HepG2 (cell line): ENCODE results near the gene VPS25. TPM values are rescaled to one million over a fixed set of nuclear protein-coding genes. Genes with fewer than 3 reads are reported as not detected.

Experiments
- ARNT2 ChIP-seq: sonication (generic); formaldehyde crosslinking; IDR thresholded peaks from 2 replicates; pipeline ENCODE4 v1.8.0; 2022; ENCODE audit warnings: mild to moderate bottlenecking, low read depth, missing genetic modification reagents, moderate library complexity
- DMAP1 ChIP-seq: IDR thresholded peaks from 2 replicates; pipeline ENCODE4 v1.6.1; 2016
- EED ChIP-seq: sonication (generic); formaldehyde crosslinking; IDR thresholded peaks from 2 replicates; pipeline ENCODE4 v1.5.0; 2020; ENCODE audit warnings: mild to moderate bottlenecking, missing genetic modification reagents
- FOXA1 ChIP-seq, 2 experiments: fragments of 450-650 bp in 1 of 2; sonication (generic) in 1 of 2; formaldehyde crosslinking in 1 of 2; IDR thresholded peaks; 2 replicates each; pipeline versions ENCODE4 v1.4.0 to v1.6.1; 2016 to 2020; ENCODE audit warnings: missing genetic modification reagents in 1 of 2
- GATAD2A ChIP-seq: IDR thresholded peaks from 2 replicates; pipeline ENCODE4 v1.6.1; 2016
- KAT7 ChIP-seq: IDR thresholded peaks from 2 replicates; pipeline ENCODE4 v1.6.1; 2018; ENCODE audit warnings: borderline replicate concordance, missing compliant biosample characterization
- PAX8 ChIP-seq: sonication (generic); formaldehyde crosslinking; IDR thresholded peaks from 2 replicates; pipeline ENCODE4 v1.8.0; 2022; ENCODE audit warnings: mild to moderate bottlenecking, missing genetic modification reagents, borderline replicate concordance
- RFX5 ChIP-seq: IDR thresholded peaks from 2 replicates; pipeline ENCODE4 v1.6.1; 2011; ENCODE audit warnings: low read depth, low read length, improper control_type of control experiment
- TBP ChIP-seq: sonication (generic); formaldehyde crosslinking; IDR thresholded peaks from 2 replicates; pipeline ENCODE4 v1.5.0; 2020; ENCODE audit warnings: missing genetic modification reagents
- XRCC5 ChIP-seq: fragments of 200-400 bp; formaldehyde crosslinking; optimal IDR thresholded peaks from 2 replicates; pipeline ENCODE3; 2017; ENCODE audit warnings: mild to moderate bottlenecking, low read length
- ZNF446 ChIP-seq: sonication (generic); formaldehyde crosslinking; IDR thresholded peaks from 2 replicates; pipeline ENCODE4 v1.5.0; 2020; ENCODE audit warnings: mild to moderate bottlenecking, missing genetic modification reagents
- ZNF598 ChIP-seq: sonication (generic); formaldehyde crosslinking; IDR thresholded peaks from 2 replicates; pipeline ENCODE4 v1.5.1; 2020; ENCODE audit warnings: mild to moderate bottlenecking, missing genetic modification reagents, borderline replicate concordance
- ZNF713 ChIP-seq: sonication (generic); formaldehyde crosslinking; IDR thresholded peaks from 2 replicates; pipeline ENCODE4 v1.4.0; 2020; ENCODE audit warnings: mild to moderate bottlenecking, missing genetic modification reagents
- ZNF737 ChIP-seq: sonication (generic); formaldehyde crosslinking; IDR thresholded peaks from 2 replicates; pipeline ENCODE4 v1.5.0; 2020; ENCODE audit warnings: missing genetic modification reagents, mild to moderate bottlenecking, borderline replicate concordance
- polyA plus RNA-seq, 8 experiments: library from polyadenylated mRNA; depleted of rRNA in 3 of 8; stranded (reverse) in 7 of 8; unstranded in 1 of 8; fragments of >200 nt; fragmentation: Illumina TruSeq in 4 of 8; extraction: Trizol in 4 of 8; gene quantifications; 2 replicates each; pipeline versions ENCODE4 v1.2.1 to v1.2.3, GENCODE V29; 2011 to 2016; ENCODE audit warnings: low read depth in 4 of 8, missing spikeins in 1 of 8, mixed read lengths in 1 of 8; ENCODE audit not compliant: insufficient read depth in 1 of 8
- total RNA-seq, 5 experiments: library from RNA; depleted of rRNA; stranded (reverse); fragments of >200 nt; fragmentation: Illumina TruSeq; extraction: Trizol; gene quantifications; 2 replicates each; pipeline ENCODE4 v1.2.3, GENCODE V29; 2016; ENCODE audit warnings: low read depth in 1 of 5
- TF ChIP-seq, protein P1 (sequence below): sonication (generic); formaldehyde crosslinking; IDR thresholded peaks from 2 replicates; pipeline ENCODE4 v1.4.0; 2020; ENCODE audit warnings: missing genetic modification reagents
- TF ChIP-seq, protein P2 (sequence below): sonication (generic); formaldehyde crosslinking; IDR thresholded peaks from 2 replicates; pipeline ENCODE4 v1.5.1; 2020; ENCODE audit warnings: mild to moderate bottlenecking, missing genetic modification reagents, borderline replicate concordance
- TF ChIP-seq, protein P3 (sequence below), 2 experiments: sonication (generic) in 1 of 2; formaldehyde crosslinking in 1 of 2; IDR thresholded peaks; 2 replicates each; pipeline versions ENCODE4 v1.6.1 to v1.9.0; 2014 to 2022; ENCODE audit warnings: antibody characterized with exemption in 1 of 2, borderline replicate concordance in 1 of 2, inconsistent platforms in 1 of 2, low read depth in 1 of 2, missing genetic modification reagents in 1 of 2
- TF ChIP-seq, protein P4 (sequence below): IDR thresholded peaks from 2 replicates; pipeline ENCODE4 v1.6.1; 2012; ENCODE audit warnings: low read depth, low read length, improper control_type of control experiment

The VPS25 gene
- total and polyA plus RNA-seq, 2 of the 13 experiments (the other 11 are each of a cell fraction or from before 2014, with no cell fraction given): 161 to 249 TPM

DNA sequence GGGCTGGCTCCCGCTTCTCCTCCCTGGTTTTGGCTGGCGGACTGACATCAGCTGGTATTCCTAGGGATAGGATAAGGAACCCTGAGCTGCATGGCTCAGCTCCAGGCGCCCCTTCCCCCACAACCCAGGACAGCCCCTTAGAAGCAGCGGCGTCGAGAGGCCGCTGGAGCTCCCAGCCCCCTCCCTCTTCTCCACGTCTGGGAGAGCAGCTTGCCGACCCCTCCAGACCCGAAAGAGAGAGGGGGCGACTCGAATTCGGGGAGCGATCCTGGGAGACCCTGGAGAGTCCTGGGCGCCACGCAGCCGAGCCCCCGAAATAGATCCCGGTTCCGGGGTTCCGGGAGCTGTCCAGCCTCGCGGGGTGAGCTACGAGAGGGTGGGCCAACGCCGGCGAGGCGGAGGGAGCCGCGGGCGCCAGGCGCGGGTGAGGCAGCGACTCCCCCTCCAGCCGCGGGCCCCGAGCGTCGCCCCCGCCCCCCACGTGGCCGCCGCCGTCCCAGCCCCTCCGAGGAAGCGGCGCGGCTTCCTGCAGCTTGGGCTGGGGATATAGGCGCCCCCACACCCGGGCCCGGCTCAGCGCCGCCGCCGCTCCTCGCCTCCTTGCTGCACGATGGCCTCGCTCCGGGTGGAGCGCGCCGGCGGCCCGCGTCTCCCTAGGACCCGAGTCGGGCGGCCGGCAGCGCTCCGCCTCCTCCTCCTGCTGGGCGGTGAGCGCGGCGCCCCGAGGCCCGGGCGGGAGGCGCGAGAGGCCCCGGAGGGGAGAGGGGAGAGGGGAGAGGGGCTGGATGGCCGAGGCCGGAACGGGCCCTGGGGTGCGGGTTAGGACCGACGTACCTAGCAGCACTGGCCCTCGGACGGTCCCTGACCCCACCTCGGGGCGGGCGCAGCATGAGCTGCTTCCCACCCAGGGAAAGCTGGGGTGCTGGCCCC lies 12.3 kb upstream of the VPS25 start, which contains the start of gene RAMP2 (continued):
- no peak for TF ChIP-seq PAX8 (CRISPR knock-in tag)
- TF ChIP-seq, protein P1, sequence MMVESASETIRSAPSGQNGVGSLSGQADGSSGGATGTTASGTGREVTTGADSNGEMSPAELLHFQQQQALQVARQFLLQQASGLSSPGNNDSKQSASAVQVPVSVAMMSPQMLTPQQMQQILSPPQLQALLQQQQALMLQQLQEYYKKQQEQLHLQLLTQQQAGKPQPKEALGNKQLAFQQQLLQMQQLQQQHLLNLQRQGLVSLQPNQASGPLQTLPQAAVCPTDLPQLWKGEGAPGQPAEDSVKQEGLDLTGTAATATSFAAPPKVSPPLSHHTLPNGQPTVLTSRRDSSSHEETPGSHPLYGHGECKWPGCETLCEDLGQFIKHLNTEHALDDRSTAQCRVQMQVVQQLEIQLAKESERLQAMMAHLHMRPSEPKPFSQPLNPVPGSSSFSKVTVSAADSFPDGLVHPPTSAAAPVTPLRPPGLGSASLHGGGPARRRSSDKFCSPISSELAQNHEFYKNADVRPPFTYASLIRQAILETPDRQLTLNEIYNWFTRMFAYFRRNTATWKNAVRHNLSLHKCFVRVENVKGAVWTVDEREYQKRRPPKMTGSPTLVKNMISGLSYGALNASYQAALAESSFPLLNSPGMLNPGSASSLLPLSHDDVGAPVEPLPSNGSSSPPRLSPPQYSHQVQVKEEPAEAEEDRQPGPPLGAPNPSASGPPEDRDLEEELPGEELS (CRISPR knock-in tag): no peak
- TF ChIP-seq ZNF737 (CRISPR knock-in tag): no peak
- TF ChIP-seq, protein P2, sequence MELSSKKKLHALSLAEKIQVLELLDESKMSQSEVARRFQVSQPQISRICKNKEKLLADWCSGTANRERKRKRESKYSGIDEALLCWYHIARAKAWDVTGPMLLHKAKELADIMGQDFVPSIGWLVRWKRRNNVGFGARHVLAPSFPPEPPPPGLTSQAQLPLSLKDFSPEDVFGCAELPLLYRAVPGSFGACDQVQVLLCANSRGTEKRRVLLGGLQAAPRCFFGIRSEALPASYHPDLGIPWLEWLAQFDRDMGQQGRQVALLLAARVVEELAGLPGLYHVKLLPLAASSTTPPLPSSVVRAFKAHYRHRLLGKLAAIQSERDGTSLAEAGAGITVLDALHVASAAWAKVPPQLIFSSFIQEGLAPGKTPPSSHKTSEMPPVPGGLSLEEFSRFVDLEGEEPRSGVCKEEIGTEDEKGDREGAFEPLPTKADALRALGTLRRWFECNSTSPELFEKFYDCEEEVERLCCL: no peak
- TF ChIP-seq ZNF446: peak; percentile 90
- no peak for TF ChIP-seq XRCC5
- TF ChIP-seq, protein P3, sequence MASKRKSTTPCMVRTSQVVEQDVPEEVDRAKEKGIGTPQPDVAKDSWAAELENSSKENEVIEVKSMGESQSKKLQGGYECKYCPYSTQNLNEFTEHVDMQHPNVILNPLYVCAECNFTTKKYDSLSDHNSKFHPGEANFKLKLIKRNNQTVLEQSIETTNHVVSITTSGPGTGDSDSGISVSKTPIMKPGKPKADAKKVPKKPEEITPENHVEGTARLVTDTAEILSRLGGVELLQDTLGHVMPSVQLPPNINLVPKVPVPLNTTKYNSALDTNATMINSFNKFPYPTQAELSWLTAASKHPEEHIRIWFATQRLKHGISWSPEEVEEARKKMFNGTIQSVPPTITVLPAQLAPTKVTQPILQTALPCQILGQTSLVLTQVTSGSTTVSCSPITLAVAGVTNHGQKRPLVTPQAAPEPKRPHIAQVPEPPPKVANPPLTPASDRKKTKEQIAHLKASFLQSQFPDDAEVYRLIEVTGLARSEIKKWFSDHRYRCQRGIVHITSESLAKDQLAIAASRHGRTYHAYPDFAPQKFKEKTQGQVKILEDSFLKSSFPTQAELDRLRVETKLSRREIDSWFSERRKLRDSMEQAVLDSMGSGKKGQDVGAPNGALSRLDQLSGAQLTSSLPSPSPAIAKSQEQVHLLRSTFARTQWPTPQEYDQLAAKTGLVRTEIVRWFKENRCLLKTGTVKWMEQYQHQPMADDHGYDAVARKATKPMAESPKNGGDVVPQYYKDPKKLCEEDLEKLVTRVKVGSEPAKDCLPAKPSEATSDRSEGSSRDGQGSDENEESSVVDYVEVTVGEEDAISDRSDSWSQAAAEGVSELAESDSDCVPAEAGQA (IDR thresholded peaks at IDR 0.05; ENCODE audit: low read depth): no peak
- TF ChIP-seq, protein P3 (CRISPR knock-in tag; IDR thresholded peaks at IDR 0.05; ENCODE audit: borderline replicate concordance): no peak
- no peak for TF ChIP-seq FOXA1 (IDR thresholded peaks at IDR 0.05)
- TF ChIP-seq FOXA1 (CRISPR knock-in tag; IDR thresholded peaks at IDR 0.05): no peak
- TF ChIP-seq ZNF598: 0 out of 2 replicates have a peak, but pooled peaks have one; percentile 18
- no peak for TF ChIP-seq EED (CRISPR knock-in tag)
- TF ChIP-seq ARNT2 (CRISPR knock-in tag): peak; percentile 49; the same call in 1 of the 2 replicates
- no peak for TF ChIP-seq ZNF713 (CRISPR knock-in tag)
- TF ChIP-seq DMAP1 (CRISPR knock-in tag): no peak
- no peak for TF ChIP-seq RFX5
- no peak for TF ChIP-seq TBP (CRISPR knock-in tag)
- TF ChIP-seq, protein P4, sequence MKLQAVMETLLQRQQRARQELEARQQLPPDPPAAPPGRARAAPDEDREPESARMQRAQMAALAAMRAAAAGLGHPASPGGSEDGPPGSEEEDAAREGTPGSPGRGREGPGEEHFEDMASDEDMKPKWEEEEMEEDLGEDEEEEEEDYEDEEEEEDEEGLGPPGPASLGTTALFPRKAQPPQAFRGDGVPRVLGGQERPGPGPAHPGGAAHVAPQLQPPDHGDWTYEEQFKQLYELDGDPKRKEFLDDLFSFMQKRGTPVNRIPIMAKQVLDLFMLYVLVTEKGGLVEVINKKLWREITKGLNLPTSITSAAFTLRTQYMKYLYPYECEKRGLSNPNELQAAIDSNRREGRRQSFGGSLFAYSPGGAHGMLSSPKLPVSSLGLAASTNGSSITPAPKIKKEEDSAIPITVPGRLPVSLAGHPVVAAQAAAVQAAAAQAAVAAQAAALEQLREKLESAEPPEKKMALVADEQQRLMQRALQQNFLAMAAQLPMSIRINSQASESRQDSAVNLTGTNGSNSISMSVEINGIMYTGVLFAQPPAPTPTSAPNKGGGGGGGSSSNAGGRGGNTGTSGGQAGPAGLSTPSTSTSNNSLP: no peak
- TF ChIP-seq GATAD2A: no peak; the same call in 1 of the 2 replicates
- TF ChIP-seq KAT7 (CRISPR knock-in tag): no peak
